NCI-H510A treated with DMSO at 0.1 percent for 48 hours (cell line): ENCODE measurements around the gene MED22.
"Not testable (repeated sequence)": the region's sequence is repeated elsewhere in the genome, so short reads cannot be mapped to it uniquely, and the experiment has no call there.

ENCODE experiments used
- DNase-seq: peaks from one replicate; lab custom pipeline; 2025; lab: John Stamatoyannopoulos, UW

MED22 gene

DNA sequence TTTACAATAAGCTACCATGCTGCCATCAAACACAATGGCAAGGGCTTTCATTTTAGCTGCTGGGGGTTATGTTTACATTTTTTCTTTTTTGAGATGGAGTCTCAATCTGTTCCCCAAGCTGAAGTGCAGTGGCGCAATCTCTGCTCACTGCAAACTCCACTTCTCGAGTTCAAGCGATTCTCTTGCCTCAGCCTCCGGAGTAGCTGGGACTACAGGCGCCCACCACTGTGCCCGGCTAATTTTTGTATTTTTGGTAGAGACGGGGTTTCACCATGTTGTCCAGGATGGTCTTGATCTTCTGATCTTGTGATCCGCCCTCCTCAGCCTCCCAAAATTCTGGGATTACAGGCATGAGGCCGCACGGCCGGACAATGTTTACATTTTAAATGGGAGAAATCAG is 13.0 kb downstream of the MED22 start:
- DNase-seq: not testable (repeated sequence)

DNA sequence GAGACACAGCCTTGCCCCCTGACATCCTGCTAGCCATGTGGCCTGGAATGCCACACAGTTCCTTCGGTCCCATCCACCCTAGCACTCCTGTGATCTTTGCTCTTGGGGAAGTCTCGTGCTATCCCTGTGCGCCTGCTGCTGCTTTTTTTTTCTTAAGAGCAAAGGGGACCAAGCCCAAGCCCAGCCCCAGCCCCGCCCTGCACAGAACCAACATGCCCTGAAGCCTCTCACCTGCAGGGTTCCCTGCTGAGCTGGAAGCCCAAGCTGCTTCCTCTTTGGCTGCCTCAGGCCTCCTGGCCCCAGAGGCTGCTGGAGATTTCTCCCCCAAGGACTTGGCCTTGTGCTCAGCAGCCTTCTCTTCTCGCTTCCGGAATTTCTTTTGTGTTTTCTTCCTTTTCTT is 13.8 kb downstream of the MED22 start:
- DNase-seq: no peak

- DNase-seq: no peak
Observed at GRCh38 chr9:133333566-133333965, 14.4 kb downstream of the MED22 start.

GRCh38 chr9:133333011-133333410 is 14.9 kb downstream of the MED22 start:
- no peak for DNase-seq

- DNase-seq: no peak
Observed at GRCh38 chr9:133332381-133332730, 15.6 kb downstream of the MED22 start.

GRCh38 chr9:133331641-133332380 is 16.1 kb downstream of the MED22 start:
- DNase-seq: no peak

DNA sequence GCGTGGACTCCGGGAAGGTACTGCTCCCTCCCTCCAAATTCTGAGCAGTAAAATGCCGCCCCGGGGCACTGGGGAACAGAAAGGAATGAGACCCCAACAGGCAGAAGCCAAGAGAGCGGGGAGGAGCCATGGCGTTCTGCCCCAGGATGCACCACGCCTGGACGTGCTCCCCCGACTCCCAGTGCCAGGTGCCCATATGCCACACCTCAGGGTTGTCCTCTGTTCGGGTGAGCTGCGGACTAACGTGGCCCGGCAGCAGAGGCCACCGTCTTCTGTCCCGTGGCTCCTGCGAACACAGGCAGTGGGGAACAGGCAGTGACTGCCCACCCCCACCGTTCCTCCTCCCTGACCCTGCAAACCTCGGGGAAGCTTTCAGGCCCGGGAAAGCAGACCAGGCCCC is 16.7 kb downstream of the MED22 start:
- no peak for DNase-seq

DNA sequence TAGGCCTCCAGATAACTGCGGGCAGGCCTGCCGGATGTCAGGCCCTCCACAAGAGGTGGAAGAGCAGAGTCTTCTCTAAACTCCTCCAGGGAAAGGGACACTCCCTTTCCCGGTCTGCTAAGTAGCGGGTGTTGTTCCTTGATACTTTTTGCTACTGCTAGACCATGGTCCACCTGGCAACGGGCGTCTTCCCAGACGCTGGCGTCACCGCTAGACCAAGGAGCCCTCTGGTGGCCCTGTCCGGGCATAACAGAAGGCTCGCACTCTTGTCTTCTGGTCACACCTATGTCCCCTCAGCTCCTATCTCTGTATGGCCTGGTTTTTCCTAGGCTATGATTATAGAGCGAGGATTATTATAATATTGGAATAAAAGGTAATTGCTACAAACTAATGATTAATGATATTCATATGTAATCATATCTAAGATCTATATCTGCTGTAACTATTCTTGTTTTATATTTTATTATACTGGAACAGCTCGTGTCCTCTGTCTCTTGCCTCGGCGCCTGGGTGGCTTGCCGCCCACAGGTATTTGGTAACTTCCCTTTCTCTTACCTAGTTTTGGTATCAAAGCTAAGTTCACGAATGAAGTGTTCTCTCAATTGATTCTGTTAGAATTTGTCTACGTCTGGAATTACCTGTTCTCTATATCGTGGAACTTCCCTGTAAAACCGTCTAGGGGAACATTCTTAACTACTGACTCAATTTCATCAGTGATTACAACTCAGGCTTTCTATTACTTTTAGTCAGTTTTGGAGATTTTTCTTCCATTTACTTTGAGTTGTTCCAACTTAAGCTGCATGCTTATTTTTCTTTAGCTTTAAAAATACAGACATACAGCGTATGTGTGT is 18.4 kb downstream of the MED22 start:
- DNase-seq: not testable (repeated sequence)

DNA sequence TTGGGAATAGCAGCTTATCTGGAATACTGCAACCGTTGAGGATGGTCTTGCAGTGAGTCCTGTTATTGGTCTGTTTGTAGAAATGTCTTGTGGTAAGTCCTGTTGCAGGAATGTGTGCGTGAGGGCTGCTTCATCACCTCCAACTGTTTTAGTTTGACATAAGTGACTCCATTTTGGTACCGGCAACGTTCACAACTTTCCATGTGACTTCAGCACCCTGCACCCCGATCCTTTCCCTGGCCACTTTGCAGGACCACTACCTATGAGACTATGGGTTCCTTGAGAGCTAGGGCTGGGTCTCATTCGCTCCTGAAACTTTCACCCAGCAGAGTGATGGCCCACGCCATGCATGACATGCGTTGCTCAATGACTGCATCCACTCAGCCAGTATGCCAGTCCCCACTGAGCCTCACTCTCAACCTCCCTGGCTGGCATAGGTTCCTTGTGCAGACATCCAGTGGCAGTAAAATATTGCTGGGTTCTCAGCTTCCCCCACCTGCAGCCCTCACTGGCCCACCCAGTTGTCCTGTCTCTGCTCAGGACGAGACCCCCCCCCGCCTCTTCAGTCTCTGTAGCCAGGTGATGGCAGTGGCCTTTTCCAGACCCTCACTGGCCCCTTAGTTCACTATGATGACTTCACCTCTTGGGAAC is 20.0 kb downstream of the MED22 start:
- no peak for DNase-seq

DNA sequence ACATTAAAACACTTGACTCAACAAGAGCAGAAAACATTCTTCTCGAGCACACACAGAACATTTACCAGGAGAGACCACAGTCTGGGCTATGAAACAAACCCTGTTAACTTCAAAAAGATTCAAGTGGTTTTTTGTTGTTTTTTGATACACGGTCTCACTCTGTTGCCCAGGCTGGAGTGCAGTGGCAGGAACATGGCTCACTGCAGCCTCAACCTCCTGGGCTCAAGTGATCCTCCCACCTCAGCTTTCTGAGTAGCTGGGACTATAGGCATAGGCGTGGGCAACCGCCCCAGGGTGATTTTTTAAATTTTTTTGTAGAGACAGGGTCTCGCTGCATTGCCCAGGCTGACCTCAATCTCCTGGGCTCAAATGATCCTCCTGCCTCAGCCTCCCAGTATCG is 20.9 kb downstream of the MED22 start:
- not testable (repeated sequence) for DNase-seq

DNA sequence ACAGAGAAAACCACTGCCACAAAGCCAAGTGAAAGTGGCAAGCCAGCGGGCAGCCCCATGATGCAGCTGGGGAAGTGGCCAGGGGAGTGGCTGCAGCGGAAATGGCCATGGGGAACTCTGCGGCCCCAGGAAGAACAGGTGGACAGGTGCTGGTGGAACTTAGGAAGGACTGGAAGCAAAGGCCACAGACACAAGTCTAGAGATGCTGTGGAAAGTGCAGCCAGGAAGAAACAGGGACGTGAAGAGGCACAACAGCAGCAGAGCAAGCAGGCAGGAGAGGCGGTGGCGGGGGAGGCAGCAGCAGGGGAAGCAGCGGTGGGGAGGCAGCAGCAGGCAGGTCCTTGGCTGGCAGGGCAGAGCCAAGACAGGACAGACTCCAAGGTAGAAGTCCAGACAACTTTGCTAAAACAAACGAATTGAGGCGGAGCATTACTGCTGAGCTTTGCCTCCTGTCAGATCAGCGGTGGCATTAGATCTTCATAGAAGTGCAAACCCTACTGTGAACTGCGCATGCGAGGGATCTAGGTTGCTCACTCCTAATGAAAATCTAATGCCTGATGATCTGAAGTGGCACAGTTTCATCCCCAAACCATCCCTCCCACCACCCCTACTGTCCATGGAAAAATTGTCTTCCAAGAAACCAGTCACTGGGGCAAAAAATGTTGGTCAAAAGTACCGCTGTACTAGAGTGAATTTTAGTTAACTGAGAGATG is 23.8 kb downstream of the MED22 start:
- DNase-seq: no peak

- DNase-seq: no peak
Observed at GRCh38 chr9:133323211-133323610, 24.7 kb downstream of the MED22 start.

- DNase-seq: no peak
Observed at GRCh38 chr9:133322701-133323100, 25.2 kb downstream of the MED22 start.

DNA sequence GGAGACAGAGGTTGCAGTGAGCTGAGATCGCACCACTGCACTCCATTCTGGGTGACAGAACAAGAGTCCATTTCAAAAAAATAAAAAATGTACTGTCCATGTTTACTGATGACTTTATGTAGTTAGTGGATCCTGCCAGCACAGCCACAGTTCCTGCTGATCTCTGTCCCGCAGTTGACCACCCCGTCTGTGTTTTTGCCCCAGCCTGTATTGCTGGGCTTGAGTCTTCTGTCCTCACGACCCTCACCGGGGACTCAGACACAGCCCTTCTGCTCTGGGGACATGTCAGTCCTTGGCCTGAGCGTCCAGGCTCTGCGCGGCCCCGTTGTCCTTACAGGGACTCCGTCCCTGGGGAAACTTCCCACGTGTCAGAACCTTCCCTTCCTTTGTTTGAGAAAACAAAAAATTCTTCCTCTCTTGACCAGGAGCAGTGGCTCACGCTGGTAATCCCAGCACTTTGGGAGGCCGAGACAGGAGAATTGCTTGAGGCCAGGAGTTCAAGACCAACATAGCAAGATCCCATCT is 26.5 kb downstream of the MED22 start:
- DNase-seq: no peak

GRCh38 chr9:133320421-133320881 is 27.5 kb downstream of the MED22 start:
- DNase-seq: no peak

GRCh38 chr9:133317551-133317950 is 30.4 kb downstream of the MED22 start:
- not testable (repeated sequence) for DNase-seq

DNA sequence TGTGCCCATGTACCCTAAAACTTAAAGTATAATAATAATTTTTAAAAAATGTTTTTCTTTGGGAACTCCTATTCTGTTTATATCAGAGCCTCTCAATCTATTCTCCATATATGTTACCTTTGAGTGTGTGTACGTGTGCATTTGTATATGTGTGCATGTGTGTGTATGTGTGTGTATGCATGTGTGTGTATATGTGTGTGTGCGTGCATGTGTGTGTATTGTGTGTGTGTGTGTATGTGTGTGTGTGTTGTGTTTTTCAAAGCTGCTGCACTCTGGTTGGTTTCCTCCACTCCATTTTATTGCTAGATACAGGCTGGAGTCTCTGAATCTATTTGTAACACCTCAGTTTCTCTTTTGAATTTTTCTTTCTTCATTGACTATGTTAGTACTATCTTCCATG is 31.9 kb downstream of the MED22 start:
- DNase-seq: no peak

DNA sequence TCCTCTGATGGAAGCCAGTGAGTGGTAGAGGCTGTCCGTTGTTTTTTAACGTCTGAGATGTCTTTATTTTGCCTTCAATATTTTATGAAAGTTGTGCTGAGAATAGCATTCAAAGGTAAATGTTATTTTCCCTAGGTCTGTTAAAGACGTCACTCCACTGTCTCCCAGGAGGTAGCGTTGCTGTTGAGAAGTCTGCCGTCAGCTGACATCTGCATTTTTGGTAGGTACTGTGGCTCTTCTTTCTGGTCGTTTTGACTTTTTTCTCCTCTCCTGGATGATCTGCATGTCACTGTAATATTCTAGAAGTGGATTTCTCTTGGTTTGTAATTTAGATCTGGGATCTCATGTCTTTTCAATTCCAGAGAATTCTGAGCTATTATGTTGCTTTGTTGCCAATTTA is 38.3 kb downstream of the MED22 start:
- DNase-seq: no peak

GRCh38 chr9:133307301-133307700 is 40.6 kb downstream of the MED22 start:
- no peak for DNase-seq

DNA sequence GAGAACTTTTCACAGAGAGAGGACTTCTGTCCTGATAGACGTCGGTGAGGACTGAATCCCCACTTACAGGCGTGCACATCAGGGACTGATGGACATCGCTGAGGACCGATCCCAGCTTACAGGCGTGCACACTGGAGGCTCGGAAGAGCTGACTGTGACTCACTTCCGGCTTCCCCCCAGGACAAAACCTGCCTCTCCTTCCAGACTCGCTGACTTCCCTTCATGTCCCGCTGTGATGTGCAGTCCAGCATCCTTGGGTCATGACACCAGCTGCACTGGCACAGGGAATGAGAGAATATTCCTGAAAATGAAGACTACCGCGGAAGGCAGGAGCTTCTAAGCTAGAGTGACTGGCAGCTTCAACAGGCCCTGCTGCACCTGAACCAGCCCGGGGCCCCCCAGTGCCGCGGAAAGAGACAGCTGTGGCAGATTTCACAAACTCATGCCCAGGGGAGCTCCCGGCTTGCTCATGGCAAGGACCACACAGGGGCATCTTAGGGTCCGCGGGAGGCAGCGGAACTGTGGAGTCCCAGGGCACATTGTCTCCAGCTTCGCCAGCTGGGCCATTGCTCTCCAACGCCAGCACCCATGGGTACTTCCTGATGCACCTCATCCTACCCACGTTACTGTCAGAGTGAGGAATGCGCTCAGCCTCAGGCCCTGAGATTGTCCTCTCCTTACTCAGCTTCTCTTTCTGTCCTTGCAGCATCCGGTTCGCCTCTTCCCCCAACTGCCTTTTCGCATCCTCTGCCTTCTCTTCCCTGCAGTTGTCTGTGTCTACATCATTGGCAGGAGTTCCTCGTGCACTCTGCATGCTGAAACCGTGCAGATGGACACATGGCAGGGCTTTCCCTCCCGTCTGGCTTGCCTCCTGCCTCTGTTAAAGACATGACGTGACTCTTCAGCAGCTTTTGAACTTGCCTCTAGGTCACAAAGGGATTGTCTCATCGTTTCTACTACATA is 41.4 kb downstream of the MED22 start:
- DNase-seq: no peak

DNA sequence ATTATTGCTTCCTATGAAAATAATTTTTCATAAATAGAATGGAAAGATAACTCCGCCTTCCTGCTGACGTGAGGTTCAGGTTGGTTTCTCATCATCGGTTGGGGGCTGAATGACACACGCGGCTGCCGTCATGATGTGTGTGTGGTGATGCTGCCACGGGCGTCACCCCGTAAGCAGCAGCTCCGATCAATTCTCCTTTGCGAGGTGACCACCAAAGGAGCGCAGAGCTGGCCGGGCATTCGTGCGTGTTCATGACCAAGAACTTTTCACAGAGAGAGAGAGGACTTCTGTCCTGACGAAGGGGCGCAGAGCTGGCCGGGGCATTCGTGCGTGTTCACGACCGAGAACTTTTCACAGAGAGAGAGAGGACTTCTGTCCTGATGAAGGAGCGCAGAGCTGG is 42.2 kb downstream of the MED22 start:
- DNase-seq: no peak
